ENCODE data around the gene C5AR1. TPM values are rescaled to one million over a fixed set of nuclear protein-coding genes. Genes with fewer than 3 reads are reported as not detected.

C5AR1 gene
- polyA plus RNA-seq, 1 of the 3 experiments (the other 2 are of a cell fraction): 1.2 TPM

DNA sequence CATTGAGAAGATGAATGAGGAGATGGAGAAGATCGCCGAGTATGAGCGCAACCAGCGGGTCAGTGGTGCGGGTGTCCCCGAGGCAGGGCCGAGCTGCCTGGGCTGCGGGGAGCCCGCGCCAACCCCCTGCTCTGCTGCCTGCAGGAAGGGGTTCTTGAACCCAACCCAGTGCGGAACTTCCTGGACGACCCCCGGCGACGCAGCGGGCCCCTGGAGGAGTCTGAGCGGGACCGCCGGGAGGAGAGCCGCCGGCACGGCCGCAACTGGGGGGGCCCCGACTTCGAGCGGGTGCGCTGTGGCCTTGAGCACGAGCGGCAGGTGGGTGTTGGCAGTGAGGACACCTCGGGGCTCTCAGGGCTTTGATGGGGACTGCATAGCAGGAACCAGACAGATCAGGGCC is 45.0 kb upstream of the C5AR1 start:
- Histone ChIP-seq H3K4me1 (ENCODE audit: control insufficient read depth in 1 of 2, insufficient read depth in 2 of 2, low read depth in 1 of 2, low read length in 1 of 2) (no peaks in the 10 kb centered on the region), H3F3A (replicated peaks; ENCODE audit: insufficient read depth) (no peaks in the 10 kb centered on the region), H3K9me2 (no peaks in the 10 kb centered on the region), H3K4me3 (ENCODE audit: low read depth in 2 of 2, low read length in 1 of 2) (no peak overlapping the region), H3K9ac (no peak overlapping the region), H3K27ac (ENCODE audit: low read depth in 2 of 2, low read length in 1 of 2) (no peak overlapping the region), H3K9me3 (no peaks in the 10 kb centered on the region), H3K36me3 (replicated peaks in 1 of 2; ENCODE audit: control insufficient read depth in 1 of 2, insufficient read depth in 2 of 2, low read length in 1 of 2) (peaks cover 36 to 37% of the 10 kb centered on the region in 2 experiments), H2AFZ (ENCODE audit: low read depth) (no peak overlapping the region), H3K4me2 (no peak overlapping the region), H3K27me3 (ENCODE audit: insufficient read depth) (no peaks in the 10 kb centered on the region), H4K20me1 (ENCODE audit: insufficient read depth) (no peaks in the 10 kb centered on the region; the same call in 1 of the 2 replicates), H3K79me2 (ENCODE audit: insufficient read depth) (peaks cover 29% of the 10 kb centered on the region)
- no peak for DNase-seq
- POLR2A ChIA-PET: no interaction called here
- CTCF ChIA-PET: interaction anchor here (1.0 kb wide), 1 partner anchor 18 kb away, joined by 3 read pairs; no protein-coding TSS in a partner anchor
- WGBS (ENCODE audit: low lambda C conversion rate): 92% methylated on average over 21 of the region's 30 CpGs
- no peak for TF ChIP-seq EP300 (IDR thresholded peaks at IDR 0.05; ENCODE audit: borderline replicate concordance in 1 of 2, low read depth in 1 of 2, low read length in 1 of 2)
- no peak for TF ChIP-seq NFIC (IDR thresholded peaks at IDR 0.05; ENCODE audit: borderline replicate concordance)
- TF ChIP-seq SMC3 (IDR thresholded peaks at IDR 0.05; ENCODE audit: low read depth, low read length): no peak
- no peak for TF ChIP-seq RXRA (IDR thresholded peaks at IDR 0.05; ENCODE audit: borderline replicate concordance, low read depth)
- no peak for TF ChIP-seq ELF1 (IDR thresholded peaks at IDR 0.05)
- no peak for TF ChIP-seq FOXJ3 (CRISPR knock-in tag; IDR thresholded peaks at IDR 0.05)

DNA sequence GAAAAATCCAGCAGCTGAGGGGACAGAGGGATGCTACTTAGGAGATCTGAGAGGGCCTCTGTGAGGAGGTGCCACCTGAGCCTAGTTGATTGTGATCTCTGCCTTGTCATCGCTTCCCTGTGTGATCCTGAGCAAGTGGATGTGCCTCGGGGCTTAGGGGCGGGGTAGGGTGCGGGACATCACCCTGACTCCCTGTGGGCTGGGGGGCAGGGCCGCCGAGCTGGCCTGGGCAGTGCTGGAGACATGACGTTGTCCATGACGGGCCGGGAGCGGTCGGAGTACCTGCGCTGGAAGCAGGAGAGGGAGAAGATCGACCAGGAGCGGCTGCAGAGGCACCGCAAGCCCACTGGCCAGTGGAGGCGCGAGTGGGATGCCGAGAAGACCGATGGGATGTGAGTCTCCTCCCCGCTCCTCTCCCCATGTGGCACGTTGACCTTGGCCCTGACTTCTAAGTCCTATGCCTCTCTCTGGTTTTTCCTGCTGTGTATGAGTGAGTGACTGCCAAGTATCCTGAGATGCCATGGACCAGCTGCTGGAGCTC is 43.2 kb upstream of the C5AR1 start:
- Histone ChIP-seq H3K9me3 (no peaks in the 10 kb centered on the region), H3K9me2 (no peaks in the 10 kb centered on the region), H3K4me1 (ENCODE audit: control insufficient read depth in 1 of 2, insufficient read depth in 2 of 2, low read depth in 1 of 2, low read length in 1 of 2) (no peaks in the 10 kb centered on the region), H3K27ac (ENCODE audit: low read depth in 2 of 2, low read length in 1 of 2) (no peak overlapping the region; a peak in 1 of 4 replicates), H3K27me3 (ENCODE audit: insufficient read depth) (no peaks in the 10 kb centered on the region), H3K36me3 (replicated peaks in 1 of 2; ENCODE audit: control insufficient read depth in 1 of 2, insufficient read depth in 2 of 2, low read length in 1 of 2) (peaks cover 27 to 28% of the 10 kb centered on the region in 2 experiments), H3K79me2 (ENCODE audit: insufficient read depth) (peaks cover 13% of the 10 kb centered on the region), H3F3A (replicated peaks; ENCODE audit: insufficient read depth) (no peaks in the 10 kb centered on the region), H2AFZ (ENCODE audit: low read depth) (no peak overlapping the region), H3K9ac (no peak overlapping the region), H3K4me3 (ENCODE audit: low read depth in 2 of 2, low read length in 1 of 2) (no peak overlapping the region), H3K4me2 (no peak overlapping the region), H4K20me1 (ENCODE audit: insufficient read depth) (no peaks in the 10 kb centered on the region; the same call in 1 of the 2 replicates)
- ChIA-PET CTCF (interaction anchor here (0.9 to 2.0 kb wide), 3 partner anchors 22 to 117 kb away, joined by 4 to 7 read pairs (median 4); no protein-coding TSS in a partner anchor), POLR2A (interaction anchor here (1.3 kb wide), 1 partner anchor 10 kb away, joined by 4 read pairs; the partner anchor contains the start of gene CCDC9)
- WGBS (ENCODE audit: low lambda C conversion rate): 92% methylated on average over 21 of the region's 21 CpGs
- no peak for TF ChIP-seq NFIC (IDR thresholded peaks at IDR 0.05; ENCODE audit: borderline replicate concordance)
- DNase-seq: no peak

DNA sequence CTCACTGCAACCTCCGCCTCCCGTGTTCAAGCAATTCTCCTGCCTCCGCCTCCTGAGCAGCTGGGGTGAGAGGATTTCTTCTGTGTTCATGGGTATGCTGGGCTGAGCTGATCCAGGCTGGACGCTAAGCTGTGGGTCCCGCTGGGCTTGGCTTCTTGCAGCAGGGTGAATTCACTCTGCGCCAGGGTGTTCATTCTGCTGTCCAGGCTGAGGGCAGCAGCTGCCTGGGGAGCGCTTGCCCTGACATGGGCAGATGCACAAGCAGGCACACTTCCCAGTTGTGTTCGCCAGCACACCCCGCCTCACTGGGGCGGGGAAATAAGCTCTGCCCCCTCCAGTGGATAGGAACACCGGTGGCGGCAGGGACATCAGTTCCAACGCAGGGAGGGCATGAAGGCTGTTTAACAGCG is 42.3 kb upstream of the C5AR1 start:
- Histone ChIP-seq H3K27me3 (ENCODE audit: insufficient read depth) (no peaks in the 10 kb centered on the region), H3K4me3 (ENCODE audit: low read depth in 2 of 2, low read length in 1 of 2) (no peak overlapping the region), H3K36me3 (replicated peaks in 1 of 2; ENCODE audit: control insufficient read depth in 1 of 2, insufficient read depth in 2 of 2, low read length in 1 of 2) (peaks cover 25 to 33% of the 10 kb centered on the region in 2 experiments), H3K9ac (no peak overlapping the region), H3F3A (replicated peaks; ENCODE audit: insufficient read depth) (no peaks in the 10 kb centered on the region), H4K20me1 (ENCODE audit: insufficient read depth) (no peaks in the 10 kb centered on the region; the same call in 1 of the 2 replicates), H3K9me3 (no peaks in the 10 kb centered on the region), H3K79me2 (ENCODE audit: insufficient read depth) (peaks cover 9% of the 10 kb centered on the region; the same call in 1 of the 2 replicates), H3K27ac (ENCODE audit: low read depth in 2 of 2, low read length in 1 of 2) (no peak overlapping the region), H2AFZ (ENCODE audit: low read depth) (no peak overlapping the region), H3K4me1 (ENCODE audit: control insufficient read depth in 1 of 2, insufficient read depth in 2 of 2, low read depth in 1 of 2, low read length in 1 of 2) (no peaks in the 10 kb centered on the region), H3K9me2 (no peaks in the 10 kb centered on the region), H3K4me2 (no peak overlapping the region)
- TF ChIP-seq EP300 (IDR thresholded peaks at IDR 0.05; ENCODE audit: borderline replicate concordance in 1 of 2, low read depth in 1 of 2, low read length in 1 of 2) (no peak), GATA2 (CRISPR knock-in tag; IDR thresholded peaks at IDR 0.05) (no peak), MEF2A (IDR thresholded peaks at IDR 0.05; ENCODE audit: borderline replicate concordance, low read depth) (no peak), TAF1 (IDR thresholded peaks at IDR 0.05; ENCODE audit: borderline replicate concordance, low read depth, low read length) (no peak), TCF12 (IDR thresholded peaks at IDR 0.05) (no peak), TEAD4 (IDR thresholded peaks at IDR 0.05; ENCODE audit: borderline replicate concordance, insufficient read depth) (no peak), ELF1 (IDR thresholded peaks at IDR 0.05) (no peak), CHD2 (IDR thresholded peaks at IDR 0.05; ENCODE audit: low read length, partially characterized antibody) (no peak)
- TF ChIP-seq, protein P1, sequence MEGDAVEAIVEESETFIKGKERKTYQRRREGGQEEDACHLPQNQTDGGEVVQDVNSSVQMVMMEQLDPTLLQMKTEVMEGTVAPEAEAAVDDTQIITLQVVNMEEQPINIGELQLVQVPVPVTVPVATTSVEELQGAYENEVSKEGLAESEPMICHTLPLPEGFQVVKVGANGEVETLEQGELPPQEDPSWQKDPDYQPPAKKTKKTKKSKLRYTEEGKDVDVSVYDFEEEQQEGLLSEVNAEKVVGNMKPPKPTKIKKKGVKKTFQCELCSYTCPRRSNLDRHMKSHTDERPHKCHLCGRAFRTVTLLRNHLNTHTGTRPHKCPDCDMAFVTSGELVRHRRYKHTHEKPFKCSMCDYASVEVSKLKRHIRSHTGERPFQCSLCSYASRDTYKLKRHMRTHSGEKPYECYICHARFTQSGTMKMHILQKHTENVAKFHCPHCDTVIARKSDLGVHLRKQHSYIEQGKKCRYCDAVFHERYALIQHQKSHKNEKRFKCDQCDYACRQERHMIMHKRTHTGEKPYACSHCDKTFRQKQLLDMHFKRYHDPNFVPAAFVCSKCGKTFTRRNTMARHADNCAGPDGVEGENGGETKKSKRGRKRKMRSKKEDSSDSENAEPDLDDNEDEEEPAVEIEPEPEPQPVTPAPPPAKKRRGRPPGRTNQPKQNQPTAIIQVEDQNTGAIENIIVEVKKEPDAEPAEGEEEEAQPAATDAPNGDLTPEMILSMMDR (IDR thresholded peaks at IDR 0.05): no peak
- TF ChIP-seq, protein P2, sequence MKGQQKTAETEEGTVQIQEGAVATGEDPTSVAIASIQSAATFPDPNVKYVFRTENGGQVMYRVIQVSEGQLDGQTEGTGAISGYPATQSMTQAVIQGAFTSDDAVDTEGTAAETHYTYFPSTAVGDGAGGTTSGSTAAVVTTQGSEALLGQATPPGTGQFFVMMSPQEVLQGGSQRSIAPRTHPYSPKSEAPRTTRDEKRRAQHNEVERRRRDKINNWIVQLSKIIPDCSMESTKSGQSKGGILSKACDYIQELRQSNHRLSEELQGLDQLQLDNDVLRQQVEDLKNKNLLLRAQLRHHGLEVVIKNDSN (IDR thresholded peaks at IDR 0.05; ENCODE audit: borderline replicate concordance, low read depth): no peak
- TF ChIP-seq, protein P3, sequence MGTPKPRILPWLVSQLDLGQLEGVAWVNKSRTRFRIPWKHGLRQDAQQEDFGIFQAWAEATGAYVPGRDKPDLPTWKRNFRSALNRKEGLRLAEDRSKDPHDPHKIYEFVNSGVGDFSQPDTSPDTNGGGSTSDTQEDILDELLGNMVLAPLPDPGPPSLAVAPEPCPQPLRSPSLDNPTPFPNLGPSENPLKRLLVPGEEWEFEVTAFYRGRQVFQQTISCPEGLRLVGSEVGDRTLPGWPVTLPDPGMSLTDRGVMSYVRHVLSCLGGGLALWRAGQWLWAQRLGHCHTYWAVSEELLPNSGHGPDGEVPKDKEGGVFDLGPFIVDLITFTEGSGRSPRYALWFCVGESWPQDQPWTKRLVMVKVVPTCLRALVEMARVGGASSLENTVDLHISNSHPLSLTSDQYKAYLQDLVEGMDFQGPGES (IDR thresholded peaks at IDR 0.05; ENCODE audit: low read depth, low read length): no peak
- 96% methylated on average over 7 of the region's 14 CpGs for WGBS (ENCODE audit: low lambda C conversion rate)
- POLR2A ChIA-PET: interaction anchor here (1.3 kb wide), 1 partner anchor 11 kb away, joined by 4 read pairs; the partner anchor contains the start of gene CCDC9
- CTCF ChIA-PET: interaction anchor here (0.9 to 2.0 kb wide), 3 partner anchors 23 to 117 kb away, joined by 4 to 7 read pairs (median 4); no protein-coding TSS in a partner anchor
- no peak for DNase-seq

Data from SK-N-SH (cell line).